Naive thymus-derived CD8-positive, alpha-beta T cell (primary cell): ENCODE results near the gene UBE4A. TPM values are rescaled to one million over a fixed set of nuclear protein-coding genes. Genes with fewer than 3 reads are reported as not detected.

Experiments
- ATAC-seq, 2 donors: fragments of 150-1000 bp; cut with Tn5 transposase in 1 of 2; sonication (Bioruptor Pico), chemical (Tn5 transposase) in 1 of 2; 1 replicate in 1 of 2; 2 replicates in 1 of 2; pipeline ENCODE4 v1.10.0; 2021; ENCODE audit warnings: mild to moderate bottlenecking in 2 of 2, moderate library complexity in 2 of 2
- POLR2A ChIA-PET: fragments of 350-600 bp; sonication (Branson Sonifier 250); formaldehyde crosslinking; loops from one replicate; lab custom pipeline; 2021; ENCODE audit warnings: antibody characterized with exemption; lab: Charles Lee
- DNase-seq, 10 donors: peaks; one replicate each; pipeline versions ENCODE4 v3.0.0 to v3.0.0-alpha.2; 2020 to 2022
- H3K27ac Mint-ChIP-seq, 10 donors: one replicate each; pipeline ENCODE4 v1.8.0; 2020 to 2022; ENCODE audit warnings: mild to moderate bottlenecking in 10 of 10, mixed read lengths in 10 of 10, moderate library complexity in 4 of 10, inconsistent platforms in 1 of 10
- H3K27me3 Mint-ChIP-seq, 5 donors: one replicate each; pipeline ENCODE4 v1.8.0; 2021 to 2022; ENCODE audit warnings: mixed read lengths in 5 of 5
- H3K36me3 Mint-ChIP-seq, 3 donors: one replicate each; pipeline ENCODE4 v1.8.0; 2020 to 2022; ENCODE audit warnings: mixed read lengths in 3 of 3, mild to moderate bottlenecking in 2 of 3, inconsistent platforms in 1 of 3
- H3K4me1 Mint-ChIP-seq, 4 donors: one replicate each; pipeline ENCODE4 v1.8.0; 2021 to 2022; ENCODE audit warnings: mixed read lengths in 4 of 4
- H3K4me3 Mint-ChIP-seq, 10 donors: one replicate each; pipeline ENCODE4 v1.8.0; 2020 to 2022; ENCODE audit warnings: mild to moderate bottlenecking in 10 of 10, mixed read lengths in 10 of 10, moderate library complexity in 6 of 10, inconsistent platforms in 1 of 10
- H3K9me3 Mint-ChIP-seq, 9 donors: one replicate each; pipeline ENCODE4 v1.8.0; 2020 to 2022; ENCODE audit warnings: mixed read lengths in 9 of 9, mild to moderate bottlenecking in 3 of 9, inconsistent platforms in 1 of 9, moderate library complexity in 1 of 9
- polyA plus RNA-seq, 3 donors: library from polyadenylated mRNA; unstranded; fragments of 300-500 nt; fragmentation: Illumina TruSeq; gene quantifications; one replicate each; pipeline ENCODE4 v1.2.3, GENCODE V29; 2021
- total RNA-seq, 8 experiments: library from RNA in 2 of 8; stranded (reverse) in 2 of 8; gene quantifications; one replicate each; pipeline ENCODE4 v1.2.3 and lab custom pipeline; 2021 to 2026

Gene UBE4A
- total and polyA plus RNA-seq, 5 experiments from 2014 or later, result 20.7 to 52.8 (median 31.0) TPM

GRCh38 chr11:118341815-118342489, 17.4 kb upstream of the UBE4A start:
- DNase-seq (peak in 3 of 10 donors; percentile 31 to 36 (median 32)), ATAC-seq (no peak)
- Mint-ChIP-seq H3K4me1 (peaks cover 45 to 76% (median 53%) of the 10 kb centered on the region in 4 donors), H3K27ac (peak overlapping the region; percentile 97 to 100 (median 99)), H3K27me3 (peaks cover 0 to 1% (median 0%) of the 10 kb centered on the region in 5 donors), H3K36me3 (peaks cover 33 to 39% (median 36%) of the 10 kb centered on the region in 3 donors), H3K9me3 (no peaks in the 10 kb centered on the region), H3K4me3 (peak overlapping the region; percentile 87 to 99 (median 92))
- POLR2A ChIA-PET, result interaction anchor here (0.7 to 2.8 kb wide), 14 partner anchors 8 to 152 kb away, joined by 3 to 16 read pairs (median 4); partner anchors contain the start of genes JAML, KMT2A and UBE4A

GRCh38 chr11:118342503-118343161, 16.8 kb upstream of the UBE4A start, which contains the start of gene CD3D:
CD3D (minus strand) TSS chr11:118342705; CDS start chr11:118342607, 98 bp downstream.
- no peaks in the 10 kb centered on the region for H3K9me3 Mint-ChIP-seq
- peak within 1 kb of the TSS; percentile 87 to 99 (median 92) for H3K4me3 Mint-ChIP-seq
- peaks cover 0 to 1% (median 0%) of the 10 kb centered on the region in 5 donors for H3K27me3 Mint-ChIP-seq
- peaks cover 48 to 82% (median 55%) of the 10 kb centered on the region in 4 donors for H3K4me1 Mint-ChIP-seq
- POLR2A ChIA-PET, result interaction anchor here (0.8 to 2.8 kb wide), 15 partner anchors 8 to 129 kb away, joined by 3 to 16 read pairs (median 5); partner anchors contain the start of genes JAML, KMT2A and UBE4A
- DNase-seq (peak; percentile 36 to 86 (median 68)), ATAC-seq (peak; percentile 35 to 44)
- peaks cover 36 to 42% (median 36%) of the 10 kb centered on the region in 3 donors for H3K36me3 Mint-ChIP-seq
- peak within 1 kb of the TSS; percentile 97 to 100 (median 99) for H3K27ac Mint-ChIP-seq

GRCh38 chr11:118343248-118343647, 16.2 kb upstream of the UBE4A start:
- peaks cover 49 to 85% (median 54%) of the 10 kb centered on the region in 4 donors for H3K4me1 Mint-ChIP-seq
- POLR2A ChIA-PET, result interaction anchor here (0.8 to 2.8 kb wide), 8 partner anchors 8 to 119 kb away, joined by 3 to 16 read pairs (median 6); partner anchors contain the start of genes JAML and UBE4A
- ATAC-seq (no peak), DNase-seq (peak in 1 of 10 donors; percentile 22)
- H3K36me3 Mint-ChIP-seq, result peaks cover 35 to 41% (median 36%) of the 10 kb centered on the region in 3 donors
- no peaks in the 10 kb centered on the region for H3K9me3 Mint-ChIP-seq
- H3K27ac Mint-ChIP-seq, result peak overlapping the region; percentile 97 to 100 (median 99)
- peak overlapping the region; percentile 87 to 99 (median 92) for H3K4me3 Mint-ChIP-seq
- H3K27me3 Mint-ChIP-seq, result peaks cover 0 to 1% (median 0%) of the 10 kb centered on the region in 5 donors

- POLR2A ChIA-PET, result interaction anchor here (0.5 to 2.6 kb wide), 8 partner anchors 9 to 525 kb away, joined by 3 to 9 read pairs (median 4); partner anchors contain the start of genes JAML and UBE4A
- H3K27me3 Mint-ChIP-seq, result no peaks in the 10 kb centered on the region
- peak; percentile 73 to 78 for ATAC-seq
- H3K4me1 Mint-ChIP-seq, result peaks cover 49 to 85% (median 54%) of the 10 kb centered on the region in 4 donors
- H3K27ac Mint-ChIP-seq, result peak within 1 kb of the TSS; percentile 97 to 100 (median 99)
- H3K36me3 Mint-ChIP-seq, result peaks cover 32 to 42% (median 34%) of the 10 kb centered on the region in 3 donors
- H3K9me3 Mint-ChIP-seq, result no peaks in the 10 kb centered on the region
- peak within 1 kb of the TSS; percentile 87 to 99 (median 92) for H3K4me3 Mint-ChIP-seq
- peak; percentile 57 to 89 (median 68) for DNase-seq
These were observed 15.4 kb upstream of the UBE4A start, which contains the start of gene CD3G for GRCh38 chr11:118343981-118344515. CD3G (plus strand) TSS chr11:118344344; CDS start chr11:118344424, 80 bp downstream.

- H3K27ac Mint-ChIP-seq, result peak overlapping the region; percentile 82 to 100 (median 98)
- H3K4me1 Mint-ChIP-seq, result peaks cover 44 to 66% (median 58%) of the 10 kb centered on the region in 4 donors
- H3K4me3 Mint-ChIP-seq, result peak overlapping the region in 8 of 10 donors; percentile 16 to 96 (median 80)
- no peaks in the 10 kb centered on the region for H3K9me3 Mint-ChIP-seq
- POLR2A ChIA-PET, result interaction anchor here (2.1 to 2.2 kb wide), 2 partner anchors 10 to 11 kb away, joined by 14 to 18 read pairs; no protein-coding TSS in a partner anchor
- peaks cover 19 to 78% (median 42%) of the 10 kb centered on the region in 3 donors for H3K36me3 Mint-ChIP-seq
- H3K27me3 Mint-ChIP-seq, result no peaks in the 10 kb centered on the region
- ATAC-seq (peak in 1 of 2 donors; percentile 22), DNase-seq (no peak)
These were observed 9.9 kb upstream of the UBE4A start for GRCh38 chr11:118349475-118349874.

- DNase-seq (peak in 3 of 10 donors; percentile 70 to 74 (median 73)), ATAC-seq (peak; percentile 53 to 59)
- POLR2A ChIA-PET, result interaction anchor here (0.7 to 1.9 kb wide), 6 partner anchors 10 to 154 kb away, joined by 3 to 12 read pairs (median 5); partner anchors contain the start of genes CD3D, CD3G and MPZL3
- Mint-ChIP-seq H3K4me1 (peaks cover 26 to 43% (median 36%) of the 10 kb centered on the region in 4 donors), H3K9me3 (no peaks in the 10 kb centered on the region), H3K4me3 (peak overlapping the region in 1 of 10 donors; percentile 20), H3K27ac (peak overlapping the region; percentile 88 to 100 (median 96)), H3K36me3 (peaks cover 0 to 66% (median 30%) of the 10 kb centered on the region in 3 donors), H3K27me3 (peaks cover 0 to 2% (median 0%) of the 10 kb centered on the region in 5 donors)
These were observed 6.2 kb upstream of the UBE4A start for GRCh38 chr11:118353084-118353710.

GRCh38 chr11:118358071-118358470, 1.3 kb upstream of the UBE4A start:
- peaks cover 29 to 56% (median 49%) of the 10 kb centered on the region in 4 donors for H3K4me1 Mint-ChIP-seq
- H3K27ac Mint-ChIP-seq, result peak overlapping the region; percentile 9 to 99 (median 90)
- no peak for ATAC-seq
- POLR2A ChIA-PET, result interaction anchor here (0.9 to 1.0 kb wide), 2 partner anchors 78 to 166 kb away, joined by 3 to 6 read pairs; partner anchors contain the start of gene KMT2A
- peaks cover 0 to 4% (median 0%) of the 10 kb centered on the region in 5 donors for H3K27me3 Mint-ChIP-seq
- no peak for DNase-seq
- no peaks in the 10 kb centered on the region for H3K9me3 Mint-ChIP-seq
- H3K36me3 Mint-ChIP-seq, result peaks cover 0 to 42% (median 2%) of the 10 kb centered on the region in 3 donors
- H3K4me3 Mint-ChIP-seq, result no peak overlapping the region

- H3K4me3 Mint-ChIP-seq, result no peak overlapping the region
- H3K9me3 Mint-ChIP-seq, result no peaks in the 10 kb centered on the region
- ATAC-seq, result no peak
- peak overlapping the region in 1 of 10 donors; percentile 35 for H3K27ac Mint-ChIP-seq
- H3K4me1 Mint-ChIP-seq, result peaks cover 22 to 49% (median 39%) of the 10 kb centered on the region in 4 donors
- POLR2A ChIA-PET, result interaction anchor here (0.6 to 0.7 kb wide), 3 partner anchors 54 to 852 kb away, joined by 3 to 4 read pairs (median 4); no protein-coding TSS in a partner anchor
- H3K36me3 Mint-ChIP-seq, result peaks cover 0 to 82% (median 21%) of the 10 kb centered on the region in 3 donors
- DNase-seq, result no peak
- no peaks in the 10 kb centered on the region for H3K27me3 Mint-ChIP-seq
These were observed 5.7 kb downstream of the UBE4A start for GRCh38 chr11:118364956-118365615.

- H3K27me3 Mint-ChIP-seq, result no peaks in the 10 kb centered on the region
- POLR2A ChIA-PET, result interaction anchor here (1.2 kb wide), 1 partner anchor 11 kb away, joined by 3 read pairs; no protein-coding TSS in a partner anchor
- DNase-seq (no peak), ATAC-seq (no peak)
- H3K4me1 Mint-ChIP-seq, result peaks cover 21 to 40% (median 29%) of the 10 kb centered on the region in 4 donors
- peak overlapping the region in 5 of 10 donors; percentile 3 to 69 (median 24) for H3K27ac Mint-ChIP-seq
- H3K36me3 Mint-ChIP-seq, result peaks cover 0 to 90% (median 26%) of the 10 kb centered on the region in 3 donors
- H3K4me3 Mint-ChIP-seq, result no peak overlapping the region
- H3K9me3 Mint-ChIP-seq, result no peaks in the 10 kb centered on the region
These were observed 6.9 kb downstream of the UBE4A start for GRCh38 chr11:118366287-118366686.

- no peaks in the 10 kb centered on the region for H3K9me3 Mint-ChIP-seq
- POLR2A ChIA-PET, result interaction anchor here (0.6 kb wide), 1 partner anchor 109 kb away, joined by 3 read pairs; no protein-coding TSS in a partner anchor
- DNase-seq, result no peak
- peak overlapping the region in 2 of 10 donors; percentile 32 to 62 for H3K27ac Mint-ChIP-seq
- no peak for ATAC-seq
- H3K4me1 Mint-ChIP-seq, result peaks cover 0 to 9% (median 2%) of the 10 kb centered on the region in 4 donors
- H3K36me3 Mint-ChIP-seq, result peaks cover 10 to 96% (median 32%) of the 10 kb centered on the region in 3 donors
- no peaks in the 10 kb centered on the region for H3K27me3 Mint-ChIP-seq
- H3K4me3 Mint-ChIP-seq, result no peak overlapping the region
These were observed 11.4 kb downstream of the UBE4A start for GRCh38 chr11:118370774-118371173.
